ENCODE measurements around the gene NCCRP1. TPM values are rescaled to one million over a fixed set of nuclear protein-coding genes. Genes with fewer than 3 reads are reported as not detected.

Gene NCCRP1
- total RNA-seq, 1 experiment from 2014 or later = not detected

DNA sequence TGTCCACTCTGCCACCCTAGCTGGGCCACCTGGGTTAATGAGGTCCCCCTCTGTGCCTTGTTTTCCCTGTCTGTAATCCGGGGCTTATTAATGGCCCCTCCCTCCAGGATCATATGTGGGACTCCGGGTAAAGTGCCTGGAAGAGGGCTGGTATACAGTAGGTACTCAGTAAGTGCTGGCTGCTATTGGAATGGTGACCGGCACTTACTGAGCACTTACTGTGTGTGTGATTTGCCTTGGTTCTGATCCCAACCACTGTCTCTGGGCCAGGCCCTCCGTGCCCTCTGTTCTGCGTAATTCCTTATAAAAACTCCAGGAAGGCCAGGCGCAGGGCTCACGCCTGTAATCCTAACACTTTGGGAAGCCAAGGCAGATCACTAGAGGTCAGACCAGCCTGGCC is 30.9 kb upstream of the NCCRP1 start:
- no peak for DNase-seq (ENCODE audit: low spot score)

DNA sequence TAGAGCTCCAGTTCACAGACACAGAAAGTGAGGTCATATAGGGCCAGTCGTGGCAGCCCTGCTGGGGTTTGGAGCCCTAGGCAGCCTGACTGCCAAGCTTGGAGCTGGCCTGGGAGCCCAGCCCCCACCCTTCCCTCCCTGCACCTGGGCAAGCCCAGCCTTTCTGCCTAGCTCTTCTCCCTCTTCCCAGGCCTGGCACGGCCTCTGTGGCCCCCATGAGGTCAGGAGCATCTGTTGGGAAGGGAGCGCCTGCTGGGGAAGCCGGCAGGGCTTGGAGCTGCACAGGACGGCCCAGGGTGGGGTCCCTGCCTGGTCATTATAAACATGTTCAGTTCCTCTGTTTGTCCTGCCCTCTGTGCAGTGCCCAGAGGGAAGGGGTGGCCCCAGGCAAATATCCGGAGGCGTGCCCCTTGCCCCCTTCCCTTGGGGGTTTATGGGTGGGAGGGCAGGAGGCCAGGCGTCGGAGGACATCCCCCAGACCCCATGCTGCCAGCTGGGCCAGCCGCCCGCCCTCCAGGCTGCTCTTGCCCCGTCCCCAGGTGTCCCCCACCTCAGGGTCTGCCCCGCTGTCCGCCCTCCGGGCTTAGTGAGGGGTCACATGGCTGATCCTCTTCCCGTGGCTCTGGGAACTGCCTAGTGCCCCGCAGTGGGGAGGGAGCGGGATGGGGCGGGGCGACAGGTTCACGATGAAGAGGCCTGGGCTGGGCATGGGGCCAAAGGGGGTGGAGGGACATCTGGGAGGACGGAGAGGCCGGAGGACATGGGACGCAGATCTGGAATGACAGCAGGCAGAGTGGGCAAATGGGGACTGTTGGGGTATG is 30.0 kb upstream of the NCCRP1 start:
- no peak for DNase-seq (ENCODE audit: low spot score)

DNA sequence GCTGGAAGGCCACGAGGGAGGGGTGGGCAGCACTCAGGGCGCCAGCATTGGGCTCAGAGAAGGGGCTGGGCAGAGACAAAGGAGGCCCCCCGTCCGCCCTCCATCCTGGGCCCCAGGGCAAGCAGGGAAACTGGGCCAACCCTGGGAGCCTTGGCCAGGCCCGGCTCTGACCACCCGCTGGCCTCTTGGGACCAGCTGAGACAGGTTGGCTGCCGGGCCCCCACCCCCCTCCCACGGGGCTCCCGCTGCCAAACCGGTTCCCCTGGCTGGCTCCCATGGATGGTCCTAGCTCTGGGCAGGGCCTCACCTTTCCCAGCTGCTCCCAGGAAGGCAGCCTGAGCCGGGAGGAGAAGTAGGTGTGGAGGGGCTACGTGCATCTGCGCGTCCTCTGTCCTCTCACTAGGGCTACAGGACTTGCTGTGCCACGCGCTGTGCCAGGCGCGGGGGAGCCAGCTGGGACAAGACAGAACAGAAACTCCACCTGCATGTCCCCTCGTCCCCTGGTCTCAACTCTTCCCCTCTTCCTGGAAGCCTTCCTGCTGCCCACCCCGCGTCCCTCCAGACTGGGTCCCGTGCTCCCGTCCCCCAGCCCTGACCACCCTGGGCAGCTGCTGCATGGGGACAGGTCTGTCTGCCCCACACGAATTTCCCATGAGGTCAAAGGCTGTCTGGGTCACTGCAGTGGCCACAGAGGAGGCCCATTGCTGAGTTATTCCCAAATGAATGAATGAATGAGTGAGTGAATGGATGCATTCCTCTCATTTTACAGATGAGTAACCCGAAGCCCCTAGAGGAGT is 29.1 kb upstream of the NCCRP1 start:
- DNase-seq (ENCODE audit: low spot score) = no peak

DNA sequence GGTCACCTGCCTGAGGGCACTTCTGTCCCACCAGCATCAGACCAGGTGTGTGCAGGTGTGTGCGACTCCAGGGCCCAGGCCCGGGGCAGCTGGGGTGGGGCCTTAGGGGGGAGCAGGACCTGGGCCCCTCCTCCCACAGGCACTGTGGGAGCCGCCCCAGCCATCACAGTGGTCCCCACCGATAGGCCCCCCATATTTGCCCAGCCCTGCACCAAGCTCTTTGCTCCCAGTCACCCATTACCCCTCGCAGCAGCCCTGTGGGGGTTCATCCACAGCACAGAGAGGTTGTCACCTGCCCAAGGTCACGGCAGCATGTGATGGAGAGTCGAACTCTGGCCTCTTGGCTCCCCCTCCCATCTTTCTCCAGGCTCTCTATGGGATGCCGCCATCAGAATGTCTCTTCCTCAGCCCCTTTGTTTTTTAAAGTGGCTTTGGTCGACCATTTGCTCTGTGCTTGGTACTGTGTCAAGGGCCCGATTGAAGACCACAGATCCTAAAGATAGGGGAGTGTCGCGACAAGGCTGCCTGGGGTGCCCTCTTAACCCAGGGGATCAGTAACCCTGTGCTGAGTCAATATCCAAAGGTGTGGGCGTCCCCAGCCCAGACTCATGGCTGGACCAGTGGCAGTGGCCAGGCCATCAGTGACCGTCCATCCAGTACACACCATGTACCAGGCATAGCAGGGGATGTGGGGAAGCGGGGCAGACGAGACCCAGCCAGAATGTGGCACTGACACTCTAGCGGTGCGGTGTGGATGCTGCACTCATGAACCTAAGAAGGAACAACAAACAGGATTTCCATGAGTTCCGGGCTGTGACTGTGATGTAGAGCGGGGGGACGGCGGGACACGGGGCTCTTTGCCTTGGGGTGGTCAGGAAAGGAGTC is 28.3 kb upstream of the NCCRP1 start:
- DNase-seq (ENCODE audit: low spot score) = no peak

DNA sequence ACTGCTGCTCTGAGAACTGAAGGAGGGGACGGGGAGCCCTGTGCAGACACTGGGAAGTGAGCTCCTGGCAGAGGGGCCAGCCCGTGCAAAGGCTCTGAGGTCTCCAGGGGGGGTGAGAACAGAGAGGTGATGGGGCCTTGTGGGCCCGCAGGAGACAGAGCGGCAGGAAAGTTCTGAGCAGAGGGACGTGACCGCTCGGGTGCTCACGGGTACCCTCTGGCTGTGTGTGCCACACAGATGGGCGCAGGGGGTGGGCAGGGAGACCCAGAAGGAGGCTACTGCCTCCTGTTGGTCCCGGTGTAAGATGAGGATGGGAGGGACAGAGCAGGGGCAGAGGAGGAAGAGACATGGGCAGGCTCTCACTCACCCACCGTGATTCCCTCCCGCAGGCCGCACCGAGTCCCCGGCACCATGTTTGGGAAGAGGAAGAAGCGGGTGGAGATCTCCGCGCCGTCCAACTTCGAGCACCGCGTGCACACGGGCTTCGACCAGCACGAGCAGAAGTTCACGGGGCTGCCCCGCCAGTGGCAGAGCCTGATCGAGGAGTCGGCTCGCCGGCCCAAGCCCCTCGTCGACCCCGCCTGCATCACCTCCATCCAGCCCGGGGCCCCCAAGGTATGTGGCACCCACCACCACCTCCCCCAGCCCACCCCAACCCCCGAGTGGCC is 27.5 kb upstream of the NCCRP1 start:
- DNase-seq (ENCODE audit: low spot score) = no peak

DNA sequence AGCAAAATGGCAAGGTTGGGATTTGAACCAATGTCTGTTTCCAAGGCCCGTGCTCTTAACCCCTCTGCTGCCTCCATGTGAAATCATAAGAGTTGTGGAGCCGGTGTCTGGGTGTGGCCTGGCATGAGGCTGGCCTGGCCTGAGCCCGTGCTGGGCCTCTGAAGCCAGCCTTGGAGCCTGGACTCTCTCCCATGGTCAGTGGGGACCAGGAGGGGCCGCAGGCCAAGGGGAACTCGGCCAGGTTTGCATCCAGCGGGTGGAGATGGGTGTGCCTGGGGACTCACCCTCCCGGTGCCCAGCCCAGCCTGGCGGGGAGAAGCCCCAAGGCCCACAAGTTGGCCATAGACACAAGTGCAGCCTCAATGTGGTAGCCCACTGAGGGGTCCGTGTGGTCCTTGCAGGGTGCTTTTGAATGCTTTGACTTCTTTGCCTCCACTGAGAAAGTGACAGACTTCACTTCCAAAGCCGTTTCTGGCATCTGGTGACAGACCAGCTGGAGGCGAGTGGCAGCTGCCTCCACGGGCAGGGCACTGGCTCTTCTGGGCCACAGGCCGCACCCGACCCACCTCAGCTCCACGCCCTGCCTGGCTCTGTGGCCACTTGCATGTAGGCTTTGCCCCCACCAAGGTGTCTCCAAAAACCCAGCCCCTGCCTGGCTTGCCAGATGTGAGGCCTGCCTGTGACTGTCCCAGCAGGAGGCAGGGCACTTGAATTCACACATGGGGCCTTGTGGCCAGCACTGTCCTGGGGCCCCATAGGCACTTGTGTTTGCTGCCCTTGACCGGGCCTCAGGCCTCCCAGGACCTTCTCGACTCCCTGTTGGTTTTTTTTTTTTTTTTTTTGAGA is 26.2 kb upstream of the NCCRP1 start:
- DNase-seq (ENCODE audit: low spot score) = no peak

DNA sequence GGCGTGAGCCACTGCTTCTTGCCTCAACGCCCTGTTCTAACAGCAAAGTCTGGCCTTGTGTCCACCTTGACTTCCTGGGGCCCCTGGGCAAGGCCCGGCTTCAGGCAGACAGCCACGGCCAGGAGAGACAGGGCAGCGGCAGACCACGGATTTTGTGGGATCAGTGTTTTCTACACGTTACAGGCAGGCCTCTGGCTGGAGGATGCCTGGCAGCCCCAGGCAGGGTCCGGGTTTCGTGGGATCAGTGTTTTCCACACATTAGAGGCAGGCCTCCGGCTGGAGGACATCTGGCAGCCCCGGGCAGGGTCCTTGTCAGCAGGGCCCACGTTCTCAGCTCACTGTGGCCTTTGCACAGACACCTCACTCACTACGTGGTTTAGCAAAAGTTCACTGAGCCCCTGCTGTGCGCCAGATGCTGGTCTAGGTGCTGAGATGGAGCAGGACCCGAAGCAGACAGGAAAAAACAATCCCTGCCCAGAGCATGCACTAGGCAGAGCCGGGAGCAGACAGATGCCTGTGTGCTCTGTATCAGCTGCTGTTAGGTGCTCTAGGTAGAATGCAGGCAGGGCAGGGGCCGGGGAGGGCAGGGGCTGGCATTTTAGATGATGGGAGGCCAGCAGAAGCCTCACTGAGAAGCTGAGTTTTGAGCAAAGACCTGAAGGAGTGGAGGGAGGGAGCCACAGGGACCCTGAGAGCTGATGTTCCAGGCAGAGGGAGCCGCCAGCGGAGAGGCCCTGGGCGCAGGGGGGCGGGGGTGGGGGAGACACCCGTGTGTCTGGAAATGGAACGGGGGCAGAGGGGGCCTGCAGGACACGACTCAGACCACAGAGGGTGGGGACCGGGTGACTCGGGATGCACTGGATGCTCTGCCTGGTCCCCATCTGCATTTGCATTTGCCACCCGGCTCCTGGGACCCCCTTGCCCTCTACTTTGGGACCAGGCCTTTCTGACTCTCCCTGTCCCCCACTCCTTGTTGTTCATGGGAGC is 25.0 kb upstream of the NCCRP1 start:
- no peak for DNase-seq (ENCODE audit: low spot score)

DNA sequence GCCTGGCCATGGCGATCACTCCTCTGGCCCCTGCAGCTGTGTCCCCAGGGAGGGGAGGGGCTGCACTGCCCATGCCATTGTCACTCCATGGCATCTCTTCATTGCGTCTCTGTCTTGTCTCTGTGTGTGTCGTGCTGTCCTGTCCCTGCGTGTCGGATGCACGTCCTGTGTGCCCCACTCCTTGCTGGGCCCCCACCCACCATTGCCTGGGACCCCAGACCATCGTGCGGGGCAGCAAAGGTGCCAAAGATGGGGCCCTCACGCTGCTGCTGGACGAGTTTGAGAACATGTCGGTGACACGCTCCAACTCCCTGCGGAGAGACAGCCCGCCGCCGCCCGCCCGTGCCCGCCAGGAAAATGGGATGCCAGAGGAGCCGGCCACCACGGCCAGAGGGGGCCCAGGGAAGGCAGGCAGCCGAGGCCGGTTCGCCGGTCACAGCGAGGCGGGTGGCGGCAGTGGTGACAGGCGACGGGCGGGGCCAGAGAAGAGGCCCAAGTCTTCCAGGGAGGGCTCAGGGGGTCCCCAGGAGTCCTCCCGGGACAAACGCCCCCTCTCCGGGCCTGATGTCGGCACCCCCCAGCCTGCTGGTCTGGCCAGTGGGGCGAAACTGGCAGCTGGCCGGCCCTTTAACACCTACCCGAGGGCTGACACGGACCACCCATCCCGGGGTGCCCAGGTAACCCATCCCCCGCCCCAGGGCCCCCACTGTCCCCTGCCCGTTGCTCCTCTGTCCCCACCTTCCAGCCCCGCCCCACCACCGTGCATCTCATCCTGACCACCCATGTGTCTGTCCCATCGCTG is 23.9 kb upstream of the NCCRP1 start:
- no peak for DNase-seq (ENCODE audit: low spot score)

DNA sequence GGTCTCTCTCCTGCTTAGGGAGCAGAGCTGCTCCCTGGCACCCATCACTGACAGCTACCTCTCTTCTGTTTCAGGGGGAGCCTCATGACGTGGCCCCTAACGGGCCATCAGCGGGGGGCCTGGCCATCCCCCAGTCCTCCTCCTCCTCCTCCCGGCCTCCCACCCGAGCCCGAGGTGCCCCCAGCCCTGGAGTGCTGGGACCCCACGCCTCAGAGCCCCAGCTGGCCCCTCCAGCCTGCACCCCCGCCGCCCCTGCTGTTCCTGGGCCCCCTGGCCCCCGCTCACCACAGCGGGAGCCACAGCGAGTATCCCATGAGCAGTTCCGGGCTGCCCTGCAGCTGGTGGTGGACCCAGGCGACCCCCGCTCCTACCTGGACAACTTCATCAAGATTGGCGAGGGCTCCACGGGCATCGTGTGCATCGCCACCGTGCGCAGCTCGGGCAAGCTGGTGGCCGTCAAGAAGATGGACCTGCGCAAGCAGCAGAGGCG is 23.2 kb upstream of the NCCRP1 start:
- no peak for DNase-seq (ENCODE audit: low spot score)

DNA sequence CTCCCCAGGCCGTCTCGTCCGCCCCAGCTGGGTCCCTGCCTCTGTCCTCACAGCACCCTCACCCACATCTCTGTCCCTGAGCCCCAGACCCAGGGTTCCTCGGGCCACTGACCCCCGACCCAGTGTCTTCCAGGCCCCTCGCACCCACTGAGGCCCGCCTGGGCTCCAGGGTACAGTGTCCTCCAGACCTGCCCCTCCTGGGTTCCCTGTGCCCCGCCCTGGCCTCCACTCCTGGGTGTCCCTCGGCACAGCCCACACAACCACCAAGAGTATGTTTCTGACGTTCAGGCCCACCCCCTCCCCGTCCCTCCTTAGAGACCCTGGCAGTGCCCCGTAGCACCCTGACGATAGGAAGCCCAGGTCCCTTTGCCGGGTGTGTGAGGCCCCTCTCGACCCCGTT is 22.6 kb upstream of the NCCRP1 start:
- DNase-seq (ENCODE audit: low spot score) = no peak

DNA sequence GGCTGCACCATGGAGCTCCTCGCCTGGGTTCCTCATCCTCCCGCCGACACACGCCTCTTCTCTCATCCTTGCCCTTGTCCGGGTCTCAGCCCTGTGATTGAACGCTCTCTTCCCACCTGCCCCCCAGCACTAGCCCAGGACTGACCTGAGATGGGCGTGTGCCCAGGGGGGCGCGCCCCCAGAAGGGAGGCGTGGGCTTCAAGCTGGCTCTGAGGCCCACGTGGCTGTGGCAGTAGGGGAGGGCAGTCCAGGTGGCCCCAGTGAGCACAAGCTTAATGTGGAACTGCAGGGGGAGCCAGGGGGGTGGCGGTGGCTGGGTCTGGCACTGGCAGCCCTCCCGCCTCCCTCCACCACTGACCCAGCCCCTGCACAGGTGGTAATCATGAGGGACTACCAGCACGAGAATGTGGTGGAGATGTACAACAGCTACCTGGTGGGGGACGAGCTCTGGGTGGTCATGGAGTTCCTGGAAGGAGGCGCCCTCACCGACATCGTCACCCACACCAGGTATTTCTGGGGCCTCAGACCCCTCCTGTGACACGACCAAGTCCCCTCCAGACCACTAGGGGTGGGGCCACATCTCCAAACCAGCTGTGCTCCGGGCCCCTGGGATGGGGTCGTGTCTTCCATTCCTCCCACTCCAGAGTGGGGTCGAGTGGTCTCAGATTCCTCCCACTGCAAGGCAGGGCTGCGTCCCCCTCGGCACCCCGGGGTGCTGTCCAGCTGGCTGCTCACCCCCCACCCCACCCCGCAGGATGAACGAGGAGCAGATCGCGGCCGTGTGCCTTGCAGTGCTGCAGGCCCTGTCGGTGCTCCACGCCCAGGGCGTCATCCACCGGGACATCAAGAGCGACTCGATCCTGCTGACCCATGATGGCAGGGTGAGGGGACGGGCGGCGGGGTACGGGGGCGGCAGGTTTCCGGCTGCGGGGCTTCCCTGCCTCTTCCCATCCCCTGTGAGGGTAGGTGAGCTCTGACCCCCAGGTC is 21.9 kb upstream of the NCCRP1 start:
- DNase-seq (ENCODE audit: low spot score) = no peak

DNA sequence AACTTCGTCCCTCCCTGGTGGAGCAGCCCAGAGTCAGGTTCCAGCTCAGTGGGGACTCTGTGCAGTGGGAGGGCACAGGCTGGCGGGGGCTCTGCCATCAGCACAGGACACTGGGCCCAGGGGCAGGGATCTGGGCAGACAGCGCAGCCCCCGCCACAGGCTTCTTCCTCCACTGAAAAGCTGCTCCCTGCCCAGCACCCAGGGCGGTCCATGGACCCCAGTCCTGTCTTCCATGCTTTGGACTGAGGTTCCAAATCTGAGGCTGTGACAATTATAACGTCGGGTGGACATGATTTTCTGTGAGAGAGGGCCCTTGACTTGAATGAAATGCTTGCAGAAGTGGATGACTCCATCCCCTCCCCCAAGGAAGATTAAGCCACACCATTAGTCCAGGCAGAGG is 21.2 kb upstream of the NCCRP1 start:
- no peak for DNase-seq (ENCODE audit: low spot score)

DNA sequence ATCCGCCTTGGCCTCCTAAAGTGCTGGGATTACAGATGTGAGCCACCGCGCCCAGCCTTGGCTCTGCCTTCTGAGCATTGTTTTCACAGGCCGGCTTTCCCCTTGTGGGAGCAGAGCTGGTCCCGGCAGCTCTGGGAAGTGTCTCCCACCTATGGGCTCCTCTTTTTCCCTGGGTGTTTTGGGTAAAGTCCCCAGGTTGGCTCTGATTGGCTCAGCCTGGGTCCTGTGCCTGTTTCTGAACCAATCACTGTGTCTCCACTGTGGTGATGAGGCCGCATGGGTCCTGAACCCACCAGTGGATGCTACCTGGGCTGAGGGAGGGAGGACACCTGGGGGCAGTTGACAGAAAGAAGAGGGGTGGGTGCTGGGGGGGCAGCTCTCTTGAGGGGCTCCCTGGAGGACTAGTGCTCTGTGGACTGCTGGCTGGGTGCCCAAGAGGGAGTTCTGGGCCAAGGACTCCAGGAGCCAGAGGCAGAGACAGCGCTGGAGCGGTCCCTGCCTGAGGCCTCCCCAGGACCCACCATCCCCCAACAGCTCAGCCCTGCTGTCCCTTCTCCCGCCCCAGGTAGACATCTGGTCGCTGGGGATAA is 19.6 kb upstream of the NCCRP1 start:
- DNase-seq (ENCODE audit: low spot score) = no peak

DNA sequence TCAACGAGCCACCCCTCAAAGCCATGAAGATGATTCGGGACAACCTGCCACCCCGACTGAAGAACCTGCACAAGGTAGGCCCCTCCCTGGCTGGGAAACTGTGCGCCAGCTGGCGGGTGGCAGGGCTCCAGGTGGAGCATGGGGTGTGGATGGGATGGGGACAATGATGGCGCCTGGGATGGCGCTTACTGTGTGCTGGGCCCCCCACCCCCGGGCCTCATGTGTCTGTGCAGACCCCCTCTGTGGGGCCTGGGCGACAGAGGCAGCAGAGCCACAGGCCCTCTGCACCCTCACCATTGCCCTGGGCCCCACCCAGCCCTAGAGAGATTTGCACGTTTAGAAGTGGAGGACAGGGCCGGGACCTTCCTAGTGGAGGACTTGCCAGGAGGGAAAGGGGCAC is 19.0 kb upstream of the NCCRP1 start:
- DNase-seq (ENCODE audit: low spot score) = no peak

DNA sequence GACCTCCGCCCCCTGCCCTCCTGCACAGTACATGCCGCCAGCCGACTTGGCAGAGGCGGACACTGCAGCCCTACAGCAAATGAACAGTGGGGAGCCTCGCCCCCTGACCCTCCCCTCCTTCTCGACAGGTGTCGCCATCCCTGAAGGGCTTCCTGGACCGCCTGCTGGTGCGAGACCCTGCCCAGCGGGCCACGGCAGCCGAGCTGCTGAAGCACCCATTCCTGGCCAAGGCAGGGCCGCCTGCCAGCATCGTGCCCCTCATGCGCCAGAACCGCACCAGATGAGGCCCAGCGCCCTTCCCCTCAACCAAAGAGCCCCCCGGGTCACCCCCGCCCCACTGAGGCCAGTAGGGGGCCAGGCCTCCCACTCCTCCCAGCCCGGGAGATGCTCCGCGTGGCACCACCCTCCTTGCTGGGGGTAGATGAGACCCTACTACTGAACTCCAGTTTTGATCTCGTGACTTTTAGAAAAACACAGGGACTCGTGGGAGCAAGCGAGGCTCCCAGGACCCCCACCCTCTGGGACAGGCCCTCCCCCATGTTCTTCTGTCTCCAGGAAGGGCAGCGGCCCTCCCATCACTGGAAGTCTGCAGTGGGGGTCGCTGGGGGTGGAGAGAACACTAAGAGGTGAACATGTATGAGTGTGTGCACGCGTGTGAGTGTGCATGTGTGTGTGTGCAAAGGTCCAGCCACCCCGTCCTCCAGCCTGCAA is 18.3 kb upstream of the NCCRP1 start:
- no peak for DNase-seq (ENCODE audit: low spot score)

DNA sequence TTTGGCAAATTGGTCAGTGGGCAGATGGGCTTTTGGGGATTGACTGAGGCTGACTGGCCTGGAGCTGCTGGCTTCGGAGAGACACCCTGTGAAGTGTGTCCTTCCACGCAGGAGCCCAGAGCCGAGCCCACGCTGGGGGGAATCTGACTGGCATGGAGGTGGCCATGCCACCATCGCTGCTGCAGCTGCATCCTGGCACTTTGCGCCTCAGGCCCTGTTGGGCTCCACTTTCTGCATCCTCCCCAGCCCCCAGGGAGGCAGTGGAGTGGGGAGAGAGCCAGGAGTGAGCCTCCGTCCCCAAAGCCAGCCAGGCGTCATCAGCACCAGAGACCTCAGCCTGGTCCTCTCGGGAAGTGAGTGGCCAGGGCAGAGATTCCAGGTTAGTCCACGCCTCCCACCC is 17.0 kb upstream of the NCCRP1 start:
- DNase-seq (ENCODE audit: low spot score) = no peak
